GM23338 (cell line): Measurements from ENCODE around the gene PNPO. TPM values are rescaled to one million over a fixed set of nuclear protein-coding genes. Genes with fewer than 3 reads are reported as not detected.
"Not testable (repeated sequence)": the region's sequence is repeated elsewhere in the genome, so short reads cannot be mapped to it uniquely, and the experiment has no call there.

ENCODE experiments used
- ATAC-seq: fragments of 200-7000 bp; cut with Tn5 transposase; 3 replicates; pipeline ENCODE4 v1.9.1; 2020
- DNase-seq: peaks from one replicate; pipeline ENCODE4 v3.0.0-alpha.2; 2015; ENCODE audit warnings: low spot score
- H2AFZ ChIP-seq: fragments of 200-600 bp; sonication (generic); 2 replicates; pipeline ENCODE4 v1.8.0; 2016; ENCODE audit warnings: antibody characterized with exemption, mild to moderate bottlenecking, moderate library complexity
- H3F3A ChIP-seq: fragments of 200-600 bp; sonication (generic); replicated peaks from 2 replicates; pipeline ENCODE4 v1.8.0; 2017; ENCODE audit warnings: antibody characterized with exemption, mixed run types, low read depth
- H3K27ac ChIP-seq: fragments of 200-600 bp; sonication (generic); 2 replicates; pipeline ENCODE4 v1.6.1; 2016; ENCODE audit warnings: low read depth
- H3K27me3 ChIP-seq: fragments of 200-600 bp; sonication (generic); 2 replicates; pipeline ENCODE4 v1.8.0; 2016; ENCODE audit warnings: mild to moderate bottlenecking, mixed run types, moderate library complexity; ENCODE audit not compliant: insufficient read depth
- H3K36me3 ChIP-seq: fragments of 200-600 bp; sonication (generic); 2 replicates; pipeline ENCODE4 v1.8.0; 2016; ENCODE audit warnings: mild to moderate bottlenecking; ENCODE audit not compliant: insufficient read depth
- H3K4me1 ChIP-seq: fragments of 200-600 bp; sonication (generic); 2 replicates; pipeline ENCODE4 v1.8.0; 2016; ENCODE audit warnings: mild to moderate bottlenecking, moderate library complexity; ENCODE audit not compliant: insufficient read depth
- H3K4me2 ChIP-seq: fragments of 200-600 bp; sonication (generic); 2 replicates; pipeline ENCODE4 v1.7.1; 2017; ENCODE audit warnings: mixed run types
- H3K4me3 ChIP-seq: fragments of 200-600 bp; sonication (generic); 2 replicates; pipeline ENCODE4 v1.6.1; 2016; ENCODE audit warnings: mixed run types
- H3K79me2 ChIP-seq: fragments of 200-600 bp; sonication (generic); replicated peaks from 2 replicates; pipeline ENCODE4 v1.8.0; 2017; ENCODE audit warnings: mild to moderate bottlenecking; ENCODE audit not compliant: insufficient read depth
- H3K9me2 ChIP-seq: fragments of 200-600 bp; sonication (generic); 2 replicates; pipeline ENCODE4 v1.8.0; 2017; ENCODE audit not compliant: insufficient read depth
- H4K20me1 ChIP-seq: fragments of 200-600 bp; sonication (generic); replicated peaks from 2 replicates; pipeline ENCODE4 v1.8.0; 2017; ENCODE audit warnings: mild to moderate bottlenecking; ENCODE audit not compliant: insufficient read depth
- H3K27ac Mint-ChIP-seq: 2 replicates; pipeline ENCODE4 v1.8.0; 2020; ENCODE audit warnings: inconsistent platforms, mild to moderate bottlenecking, moderate library complexity, mixed read lengths
- H3K27me3 Mint-ChIP-seq: 3 replicates; pipeline ENCODE4 v1.8.0; 2022; ENCODE audit warnings: low read depth, mild to moderate bottlenecking, moderate library complexity, mixed read lengths, inconsistent platforms; ENCODE audit not compliant: insufficient read depth, poor library complexity
- H3K36me3 Mint-ChIP-seq: 3 replicates; pipeline ENCODE4 v1.8.0; 2021; ENCODE audit warnings: low read depth, mild to moderate bottlenecking, inconsistent platforms, moderate library complexity, mixed read lengths
- H3K4me1 Mint-ChIP-seq: 3 replicates; pipeline ENCODE4 v1.8.0; 2020; ENCODE audit warnings: mild to moderate bottlenecking, inconsistent platforms, mixed read lengths
- H3K4me3 Mint-ChIP-seq: 3 replicates; pipeline ENCODE4 v1.8.0; 2021; ENCODE audit warnings: moderate library complexity, mild to moderate bottlenecking, inconsistent platforms, mixed read lengths
- H3K9me3 Mint-ChIP-seq: 3 replicates; pipeline ENCODE4 v1.8.0; 2020; ENCODE audit warnings: moderate library complexity, mild to moderate bottlenecking, inconsistent platforms, mixed read lengths
- EZH2 ChIP-seq: fragments of 200-600 bp; sonication (generic); IDR thresholded peaks from one replicate; pipeline ENCODE4 v1.8.0; 2017; ENCODE audit warnings: antibody characterized with exemption, mild to moderate bottlenecking, low read depth; ENCODE audit not compliant: unreplicated experiment
- EZH2phosphoT487 ChIP-seq: fragments of 200-600 bp; sonication (generic); IDR thresholded peaks from one replicate; pipeline ENCODE4 v1.8.1; 2018; ENCODE audit warnings: antibody characterized with exemption; ENCODE audit not compliant: unreplicated experiment
- STAT1 ChIP-seq: IDR thresholded peaks from one replicate; pipeline ENCODE4 v1.6.1; 2016; ENCODE audit warnings: antibody characterized with exemption; ENCODE audit not compliant: unreplicated experiment
- ZNF331 ChIP-seq: fragments of 250-450 bp; sonication (Bioruptor Pico); IDR thresholded peaks from 2 replicates; pipeline ENCODE4 v1.5.0; 2020; ENCODE audit warnings: low read depth, mild to moderate bottlenecking, moderate library complexity
- polyA plus RNA-seq: library from polyadenylated mRNA; unstranded; fragments of >200 nt; fragmentation: Nextera tagmentation; extraction: Ambion mirVana; gene quantifications from 2 replicates; pipeline ENCODE4 v1.2.1, GENCODE V29; 2016
- total RNA-seq: library from RNA; depleted of rRNA; stranded (reverse); fragments of >200 nt; shearing (Covaris generic); gene quantifications from 2 replicates; pipeline ENCODE4 v1.2.3, GENCODE V29; 2014
- TF ChIP-seq, protein P1 (sequence below): fragments of 250-450 bp; sonication (Bioruptor Pico); IDR thresholded peaks from 2 replicates; pipeline ENCODE4 v1.5.0; 2020; ENCODE audit warnings: mild to moderate bottlenecking, moderate library complexity
- TF ChIP-seq, protein P2 (sequence below), 2 experiments: fragments of 200-600 bp in 1 of 2; sonication (generic) in 1 of 2; conservative IDR thresholded peaks; 2 replicates each; pipeline versions ENCODE4 v1.5.1 to v1.6.1; 2016 to 2017; ENCODE audit warnings: antibody characterized with exemption in 2 of 2, low read depth in 2 of 2, mild to moderate bottlenecking in 2 of 2, moderate library complexity in 1 of 2
- TF ChIP-seq, protein P3 (sequence below): IDR thresholded peaks from one replicate; pipeline ENCODE4 v1.6.1; 2018; ENCODE audit warnings: antibody characterized with exemption; ENCODE audit not compliant: unreplicated experiment

Gene PNPO
- total and polyA plus RNA-seq, 2 experiments from 2014 or later: 5.0 to 12.7 TPM

DNA sequence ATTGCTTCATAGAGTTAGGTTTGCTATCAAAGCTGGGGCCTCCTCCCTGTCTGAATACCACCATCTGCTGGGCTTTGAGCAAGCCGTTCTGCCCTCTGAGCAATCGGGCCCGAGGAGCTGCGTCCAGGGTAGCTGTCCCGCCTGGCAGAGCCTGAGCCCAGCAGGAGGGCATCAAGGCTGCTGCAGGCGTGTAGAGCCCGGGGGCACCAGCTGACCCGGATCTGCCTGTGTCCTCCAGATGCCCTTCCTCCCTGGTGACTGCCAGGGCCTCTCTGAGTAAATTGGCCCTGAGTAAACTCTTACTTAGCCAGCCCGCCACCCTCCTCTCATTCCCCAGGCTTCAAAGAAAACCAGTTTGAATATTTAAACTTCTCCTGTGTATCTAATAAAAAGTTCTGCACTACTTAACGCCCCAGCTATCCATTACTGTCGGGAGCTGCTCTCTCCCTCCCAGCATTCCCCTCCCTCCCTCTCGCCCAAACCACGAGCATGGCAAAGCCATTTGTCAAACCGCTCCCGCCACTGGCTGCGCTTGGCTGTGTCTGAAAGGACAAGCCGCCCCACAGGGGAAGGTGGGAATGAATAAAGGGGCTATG, 46.0 kb downstream of the PNPO start:
- TF ChIP-seq EZH2 (no peak), STAT1 (no peak), EZH2phosphoT487 (no peak), ZNF331 (no peak)
- TF ChIP-seq, protein P1, sequence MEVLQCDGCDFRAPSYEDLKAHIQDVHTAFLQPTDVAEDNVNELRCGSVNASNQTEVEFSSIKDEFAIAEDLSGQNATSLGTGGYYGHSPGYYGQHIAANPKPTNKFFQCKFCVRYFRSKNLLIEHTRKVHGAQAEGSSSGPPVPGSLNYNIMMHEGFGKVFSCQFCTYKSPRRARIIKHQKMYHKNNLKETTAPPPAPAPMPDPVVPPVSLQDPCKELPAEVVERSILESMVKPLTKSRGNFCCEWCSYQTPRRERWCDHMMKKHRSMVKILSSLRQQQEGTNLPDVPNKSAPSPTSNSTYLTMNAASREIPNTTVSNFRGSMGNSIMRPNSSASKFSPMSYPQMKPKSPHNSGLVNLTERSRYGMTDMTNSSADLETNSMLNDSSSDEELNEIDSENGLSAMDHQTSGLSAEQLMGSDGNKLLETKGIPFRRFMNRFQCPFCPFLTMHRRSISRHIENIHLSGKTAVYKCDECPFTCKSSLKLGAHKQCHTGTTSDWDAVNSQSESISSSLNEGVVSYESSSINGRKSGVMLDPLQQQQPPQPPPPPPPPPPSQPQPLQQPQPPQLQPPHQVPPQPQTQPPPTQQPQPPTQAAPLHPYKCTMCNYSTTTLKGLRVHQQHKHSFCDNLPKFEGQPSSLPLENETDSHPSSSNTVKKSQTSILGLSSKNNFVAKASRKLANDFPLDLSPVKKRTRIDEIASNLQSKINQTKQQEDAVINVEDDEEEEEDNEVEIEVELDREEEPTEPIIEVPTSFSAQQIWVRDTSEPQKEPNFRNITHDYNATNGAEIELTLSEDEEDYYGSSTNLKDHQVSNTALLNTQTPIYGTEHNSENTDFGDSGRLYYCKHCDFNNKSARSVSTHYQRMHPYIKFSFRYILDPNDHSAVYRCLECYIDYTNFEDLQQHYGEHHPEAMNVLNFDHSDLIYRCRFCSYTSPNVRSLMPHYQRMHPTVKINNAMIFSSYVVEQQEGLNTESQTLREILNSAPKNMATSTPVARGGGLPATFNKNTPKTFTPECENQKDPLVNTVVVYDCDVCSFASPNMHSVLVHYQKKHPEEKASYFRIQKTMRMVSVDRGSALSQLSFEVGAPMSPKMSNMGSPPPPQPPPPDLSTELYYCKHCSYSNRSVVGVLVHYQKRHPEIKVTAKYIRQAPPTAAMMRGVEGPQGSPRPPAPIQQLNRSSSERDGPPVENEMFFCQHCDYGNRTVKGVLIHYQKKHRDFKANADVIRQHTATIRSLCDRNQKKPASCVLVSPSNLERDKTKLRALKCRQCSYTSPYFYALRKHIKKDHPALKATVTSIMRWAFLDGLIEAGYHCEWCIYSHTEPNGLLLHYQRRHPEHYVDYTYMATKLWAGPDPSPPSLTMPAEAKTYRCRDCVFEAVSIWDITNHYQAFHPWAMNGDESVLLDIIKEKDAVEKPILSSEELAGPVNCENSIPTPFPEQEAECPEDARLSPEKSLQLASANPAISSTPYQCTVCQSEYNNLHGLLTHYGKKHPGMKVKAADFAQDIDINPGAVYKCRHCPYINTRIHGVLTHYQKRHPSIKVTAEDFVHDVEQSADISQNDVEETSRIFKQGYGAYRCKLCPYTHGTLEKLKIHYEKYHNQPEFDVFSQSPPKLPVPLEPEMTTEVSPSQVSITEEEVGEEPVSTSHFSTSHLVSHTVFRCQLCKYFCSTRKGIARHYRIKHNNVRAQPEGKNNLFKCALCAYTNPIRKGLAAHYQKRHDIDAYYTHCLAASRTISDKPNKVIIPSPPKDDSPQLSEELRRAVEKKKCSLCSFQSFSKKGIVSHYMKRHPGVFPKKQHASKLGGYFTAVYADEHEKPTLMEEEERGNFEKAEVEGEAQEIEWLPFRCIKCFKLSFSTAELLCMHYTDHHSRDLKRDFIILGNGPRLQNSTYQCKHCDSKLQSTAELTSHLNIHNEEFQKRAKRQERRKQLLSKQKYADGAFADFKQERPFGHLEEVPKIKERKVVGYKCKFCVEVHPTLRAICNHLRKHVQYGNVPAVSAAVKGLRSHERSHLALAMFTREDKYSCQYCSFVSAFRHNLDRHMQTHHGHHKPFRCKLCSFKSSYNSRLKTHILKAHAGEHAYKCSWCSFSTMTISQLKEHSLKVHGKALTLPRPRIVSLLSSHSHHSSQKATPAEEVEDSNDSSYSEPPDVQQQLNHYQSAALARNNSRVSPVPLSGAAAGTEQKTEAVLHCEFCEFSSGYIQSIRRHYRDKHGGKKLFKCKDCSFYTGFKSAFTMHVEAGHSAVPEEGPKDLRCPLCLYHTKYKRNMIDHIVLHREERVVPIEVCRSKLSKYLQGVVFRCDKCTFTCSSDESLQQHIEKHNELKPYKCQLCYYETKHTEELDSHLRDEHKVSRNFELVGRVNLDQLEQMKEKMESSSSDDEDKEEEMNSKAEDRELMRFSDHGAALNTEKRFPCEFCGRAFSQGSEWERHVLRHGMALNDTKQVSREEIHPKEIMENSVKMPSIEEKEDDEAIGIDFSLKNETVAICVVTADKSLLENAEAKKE (CRISPR knock-in tag): no peak
- TF ChIP-seq, protein P2, sequence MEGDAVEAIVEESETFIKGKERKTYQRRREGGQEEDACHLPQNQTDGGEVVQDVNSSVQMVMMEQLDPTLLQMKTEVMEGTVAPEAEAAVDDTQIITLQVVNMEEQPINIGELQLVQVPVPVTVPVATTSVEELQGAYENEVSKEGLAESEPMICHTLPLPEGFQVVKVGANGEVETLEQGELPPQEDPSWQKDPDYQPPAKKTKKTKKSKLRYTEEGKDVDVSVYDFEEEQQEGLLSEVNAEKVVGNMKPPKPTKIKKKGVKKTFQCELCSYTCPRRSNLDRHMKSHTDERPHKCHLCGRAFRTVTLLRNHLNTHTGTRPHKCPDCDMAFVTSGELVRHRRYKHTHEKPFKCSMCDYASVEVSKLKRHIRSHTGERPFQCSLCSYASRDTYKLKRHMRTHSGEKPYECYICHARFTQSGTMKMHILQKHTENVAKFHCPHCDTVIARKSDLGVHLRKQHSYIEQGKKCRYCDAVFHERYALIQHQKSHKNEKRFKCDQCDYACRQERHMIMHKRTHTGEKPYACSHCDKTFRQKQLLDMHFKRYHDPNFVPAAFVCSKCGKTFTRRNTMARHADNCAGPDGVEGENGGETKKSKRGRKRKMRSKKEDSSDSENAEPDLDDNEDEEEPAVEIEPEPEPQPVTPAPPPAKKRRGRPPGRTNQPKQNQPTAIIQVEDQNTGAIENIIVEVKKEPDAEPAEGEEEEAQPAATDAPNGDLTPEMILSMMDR (conservative IDR thresholded peaks at IDR 0.05; ENCODE audit: low read depth in 2 of 2): 0 out of 4 replicates have a peak, but pooled peaks of 1 of the 2 experiments have one; percentile 2
- TF ChIP-seq, protein P3, sequence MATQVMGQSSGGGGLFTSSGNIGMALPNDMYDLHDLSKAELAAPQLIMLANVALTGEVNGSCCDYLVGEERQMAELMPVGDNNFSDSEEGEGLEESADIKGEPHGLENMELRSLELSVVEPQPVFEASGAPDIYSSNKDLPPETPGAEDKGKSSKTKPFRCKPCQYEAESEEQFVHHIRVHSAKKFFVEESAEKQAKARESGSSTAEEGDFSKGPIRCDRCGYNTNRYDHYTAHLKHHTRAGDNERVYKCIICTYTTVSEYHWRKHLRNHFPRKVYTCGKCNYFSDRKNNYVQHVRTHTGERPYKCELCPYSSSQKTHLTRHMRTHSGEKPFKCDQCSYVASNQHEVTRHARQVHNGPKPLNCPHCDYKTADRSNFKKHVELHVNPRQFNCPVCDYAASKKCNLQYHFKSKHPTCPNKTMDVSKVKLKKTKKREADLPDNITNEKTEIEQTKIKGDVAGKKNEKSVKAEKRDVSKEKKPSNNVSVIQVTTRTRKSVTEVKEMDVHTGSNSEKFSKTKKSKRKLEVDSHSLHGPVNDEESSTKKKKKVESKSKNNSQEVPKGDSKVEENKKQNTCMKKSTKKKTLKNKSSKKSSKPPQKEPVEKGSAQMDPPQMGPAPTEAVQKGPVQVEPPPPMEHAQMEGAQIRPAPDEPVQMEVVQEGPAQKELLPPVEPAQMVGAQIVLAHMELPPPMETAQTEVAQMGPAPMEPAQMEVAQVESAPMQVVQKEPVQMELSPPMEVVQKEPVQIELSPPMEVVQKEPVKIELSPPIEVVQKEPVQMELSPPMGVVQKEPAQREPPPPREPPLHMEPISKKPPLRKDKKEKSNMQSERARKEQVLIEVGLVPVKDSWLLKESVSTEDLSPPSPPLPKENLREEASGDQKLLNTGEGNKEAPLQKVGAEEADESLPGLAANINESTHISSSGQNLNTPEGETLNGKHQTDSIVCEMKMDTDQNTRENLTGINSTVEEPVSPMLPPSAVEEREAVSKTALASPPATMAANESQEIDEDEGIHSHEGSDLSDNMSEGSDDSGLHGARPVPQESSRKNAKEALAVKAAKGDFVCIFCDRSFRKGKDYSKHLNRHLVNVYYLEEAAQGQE: no peak
- Histone ChIP-seq H2AFZ (0 out of 2 replicates have a peak overlapping the region, but pooled peaks have one; percentile 16), H3K27me3 (no peaks in the 10 kb centered on the region), H3K4me1 (peaks cover 34% of the 10 kb centered on the region), H3K27ac (no peak overlapping the region), H3K4me2 (peak overlapping the region; percentile 45), H3F3A (0 out of 2 replicates have a peak, but pooled peaks cover 4% of the 10 kb centered on the region), H3K9me2 (no peaks in the 10 kb centered on the region), H3K36me3 (no peaks in the 10 kb centered on the region), H3K79me2 (no peaks in the 10 kb centered on the region), H4K20me1 (no peaks in the 10 kb centered on the region), H3K4me3 (peak overlapping the region; percentile 0; the same call in 1 of the 2 replicates)
- Mint-ChIP-seq H3K27ac (no peak overlapping the region), H3K9me3 (no peaks in the 10 kb centered on the region), H3K36me3 (peaks cover 11% of the 10 kb centered on the region; the same call in 2 of the 3 replicates), H3K27me3 (peaks cover 27% of the 10 kb centered on the region), H3K4me1 (peaks cover 54% of the 10 kb centered on the region), H3K4me3 (no peak overlapping the region)
- DNase-seq (peak; percentile 53), ATAC-seq (peak; percentile 46)

DNA sequence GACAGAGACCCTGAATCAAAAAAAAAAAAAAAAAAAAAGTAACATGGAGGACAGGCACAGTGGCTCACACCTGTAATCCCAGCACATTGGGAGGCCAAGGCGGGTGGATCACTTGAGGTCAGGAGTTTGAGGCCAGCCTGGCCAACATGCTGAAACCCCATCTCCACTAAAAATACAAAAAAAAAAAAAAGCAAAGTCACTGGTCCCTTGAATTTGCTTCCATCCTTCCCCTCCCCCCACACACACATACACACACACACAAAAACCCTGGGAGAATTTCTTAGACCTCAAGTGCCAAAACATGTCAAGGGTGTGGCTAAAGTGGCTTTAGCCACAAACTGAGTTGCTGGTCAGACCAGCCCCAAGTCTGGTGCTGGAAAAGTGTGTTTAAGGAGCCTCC, 47.1 kb downstream of the PNPO start:
- H2AFZ ChIP-seq, H4K20me1 ChIP-seq, H3K4me3 Mint-ChIP-seq, H3K4me2 ChIP-seq, H3K27me3 ChIP-seq, H3K36me3 ChIP-seq, DNase-seq, H3K9me2 ChIP-seq, H3K79me2 ChIP-seq, H3K9me3 Mint-ChIP-seq, ATAC-seq, H3K4me3 ChIP-seq, H3F3A ChIP-seq, H3K27ac ChIP-seq, H3K36me3 Mint-ChIP-seq: not testable (repeated sequence)
- H3K27ac Mint-ChIP-seq: 0 out of 2 replicates have a peak overlapping the region, but pooled peaks have one; percentile 14
- H3K27me3 Mint-ChIP-seq: peaks cover 25% of the 10 kb centered on the region
- H3K4me1 Mint-ChIP-seq: peaks cover 61% of the 10 kb centered on the region
- peaks cover 36% of the 10 kb centered on the region for H3K4me1 ChIP-seq
